Amygdala (tissue), 56 donors: Measurements from ENCODE around the gene GCNT2.
"Not testable (repeated sequence)": the region's sequence is repeated elsewhere in the genome, so short reads cannot be mapped to it uniquely, and the experiment has no call there.

ENCODE experiments used
- DNase-seq, 56 donors: peaks; one replicate each; lab custom pipeline; 2025; lab: John Stamatoyannopoulos, UW

GCNT2 gene

GRCh38 chr6:10543488-10543887, 22.3 kb downstream of the GCNT2 start:
- DNase-seq: no peak

GRCh38 chr6:10545482-10545881, 24.3 kb downstream of the GCNT2 start:
- DNase-seq: no peak

GRCh38 chr6:10547809-10548208, 26.7 kb downstream of the GCNT2 start:
- DNase-seq: no peak

GRCh38 chr6:10550764-10551163, 29.6 kb downstream of the GCNT2 start:
- DNase-seq: no peak

GRCh38 chr6:10552270-10552810, 31.2 kb downstream of the GCNT2 start:
- no peak for DNase-seq

GRCh38 chr6:10553871-10554270, 32.7 kb downstream of the GCNT2 start:
- DNase-seq: no peak

- no peak for DNase-seq
These were observed 33.7 kb downstream of the GCNT2 start for GRCh38 chr6:10554826-10555225.

GRCh38 chr6:10555625-10556309, 34.6 kb downstream of the GCNT2 start:
- DNase-seq: peak in 44 of 56 donors; percentile 6 to 70 (median 34)

GRCh38 chr6:10556589-10556988, 35.4 kb downstream of the GCNT2 start:
- DNase-seq: no peak

- DNase-seq: no peak
These were observed 35.8 kb downstream of the GCNT2 start for GRCh38 chr6:10556992-10557391.

GRCh38 chr6:10557913-10558312, 36.8 kb downstream of the GCNT2 start:
- no peak for DNase-seq

- DNase-seq: peak in 15 of 56 donors; percentile 4 to 70 (median 14)
These were observed 37.4 kb downstream of the GCNT2 start for GRCh38 chr6:10558565-10558964.

GRCh38 chr6:10559522-10560152, 38.5 kb downstream of the GCNT2 start:
- no peak for DNase-seq

- DNase-seq: no peak
These were observed 40.6 kb downstream of the GCNT2 start for GRCh38 chr6:10561611-10562199.

GRCh38 chr6:10564975-10565673, 44.0 kb downstream of the GCNT2 start:
- no peak for DNase-seq

GRCh38 chr6:10565913-10566312, 44.8 kb downstream of the GCNT2 start:
- no peak for DNase-seq

GRCh38 chr6:10567256-10568026, 46.3 kb downstream of the GCNT2 start:
- DNase-seq: no peak

- DNase-seq: no peak
These were observed 48.4 kb downstream of the GCNT2 start for GRCh38 chr6:10569392-10570127.

- not testable (repeated sequence) for DNase-seq
These were observed 54.4 kb downstream of the GCNT2 start for GRCh38 chr6:10575519-10575918.

- DNase-seq: no peak
These were observed 55.1 kb downstream of the GCNT2 start for GRCh38 chr6:10576226-10576625.
